Tibial artery (tissue), 4 donors: Measurements from ENCODE around the gene C10orf95.

Source experiments
- DNase-seq, 2 donors: peaks; one replicate each; pipeline ENCODE4 v3.0.0-alpha.2; 2019
- H3K27ac ChIP-seq, 2 donors: fragments of 200-600 bp; sonication (generic) in 1 of 2; 1 replicate in 1 of 2; 2 replicates in 1 of 2; pipeline ENCODE4 v1.5.1; 2018 to 2019; ENCODE audit warnings: mild to moderate bottlenecking in 1 of 2
- H3K27me3 ChIP-seq, 2 donors: fragments of 200-600 bp; sonication (generic) in 1 of 2; one replicate each; pipeline versions ENCODE4 v1.5.1 to v1.6.0; 2016 to 2019
- H3K36me3 ChIP-seq, 3 donors: fragments of 200-600 bp; sonication (generic) in 2 of 3; one replicate each; pipeline ENCODE4 v1.5.1; 2016 to 2019; ENCODE audit warnings: mild to moderate bottlenecking in 2 of 3
- H3K4me1 ChIP-seq, 4 donors: fragments of 200-600 bp; sonication (generic) in 2 of 4; 1 replicate in 3 of 4; 2 replicates in 1 of 4; pipeline ENCODE4 v1.5.1; 2016 to 2019
- H3K4me3 ChIP-seq, 2 donors: fragments of 200-600 bp; sonication (generic) in 1 of 2; 1 replicate in 1 of 2; 2 replicates in 1 of 2; pipeline ENCODE4 v1.5.1; 2018 to 2019; ENCODE audit warnings: mild to moderate bottlenecking in 2 of 2
- H3K9me3 ChIP-seq, 3 donors: fragments of 200-600 bp; sonication (generic) in 1 of 3; one replicate each; pipeline ENCODE4 v1.5.1; 2016 to 2019
- CTCF ChIP-seq, 2 experiments: fragments of 200-600 bp in 1 of 2; fragments of 450-650 bp in 1 of 2; IDR thresholded peaks; one replicate each; pipeline ENCODE4 v1.5.1; 2017 to 2019; ENCODE audit warnings: antibody characterized with exemption in 2 of 2, mild to moderate bottlenecking in 1 of 2, moderate library complexity in 1 of 2
- intact Hi-C: fragments of 100-400 bp; cut with DNase I; formaldehyde crosslinking; loops from one replicate; pipeline ENCODE4 v1.15.0; 2023; ENCODE audit warnings: low total_unique reads

The C10orf95 gene

GRCh38 chr10:102419269-102420180 lies 31.8 kb downstream of the C10orf95 start:
- H3K27ac ChIP-seq: peak overlapping the region; percentile 77 to 90
- H3K4me3 ChIP-seq: peak overlapping the region; percentile 71 to 86
- peaks cover 0 to 17% (median 14%) of the 10 kb centered on the region in 3 donors for H3K36me3 ChIP-seq
- DNase-seq: no peak
- intact Hi-C loops: no loop called here
- no peaks in the 10 kb centered on the region for H3K9me3 ChIP-seq
- no peak for TF ChIP-seq CTCF (IDR thresholded peaks at IDR 0.05)
- H3K27me3 ChIP-seq: peaks cover 0 to 43% of the 10 kb centered on the region in 2 donors
- peaks cover 5 to 47% (median 35%) of the 10 kb centered on the region in 4 donors for H3K4me1 ChIP-seq

DNA sequence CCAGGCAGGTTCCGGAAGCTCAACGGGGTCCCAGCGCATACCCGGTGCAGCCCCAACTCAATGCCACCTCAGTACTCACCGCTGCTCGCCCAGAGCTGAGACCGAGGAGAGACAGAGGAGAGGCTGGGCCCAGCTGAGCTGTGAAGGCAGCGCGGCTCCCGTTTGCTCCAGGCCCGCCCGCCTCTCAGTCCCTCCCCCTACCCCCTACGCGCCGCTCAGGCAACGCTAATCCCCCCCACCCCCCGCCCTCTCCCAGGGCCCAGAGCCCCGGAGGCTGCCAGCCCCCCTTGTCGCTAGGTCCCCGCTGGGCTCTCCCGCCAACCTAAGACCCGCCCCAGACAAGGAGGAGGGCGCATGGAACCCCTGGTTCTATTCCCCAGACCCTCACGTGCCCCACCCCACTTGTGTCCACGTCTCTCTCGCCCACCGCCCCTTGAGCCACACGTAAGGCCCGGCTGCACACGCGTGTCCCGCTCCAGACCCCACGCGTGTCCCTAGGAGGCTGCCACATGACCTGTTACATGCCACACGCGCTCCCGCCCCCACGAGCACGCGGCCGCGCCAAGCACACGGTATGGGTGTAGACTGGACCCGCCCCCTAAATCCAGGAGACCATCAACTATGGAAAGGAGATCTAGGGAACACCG lies 32.6 kb downstream of the C10orf95 start, which contains the start of gene PSD:
Gene PSD, minus strand, starts transcription at position 164 of the 647 bp plus-strand sequence. CDS start 1,747 bp downstream, outside the sequence.
- DNase-seq: no peak
- no peaks in the 10 kb centered on the region for H3K9me3 ChIP-seq
- no peak for TF ChIP-seq CTCF (IDR thresholded peaks at IDR 0.05)
- intact Hi-C loops: no loop called here
- no peak within 1 kb of the TSS for H3K27ac ChIP-seq
- peaks cover 0 to 9% (median 7%) of the 10 kb centered on the region in 3 donors for H3K36me3 ChIP-seq
- H3K27me3 ChIP-seq: peaks cover 0 to 50% of the 10 kb centered on the region in 2 donors
- peaks cover 5 to 42% (median 35%) of the 10 kb centered on the region in 4 donors for H3K4me1 ChIP-seq
- peak within 1 kb of the TSS; percentile 71 to 86 for H3K4me3 ChIP-seq

GRCh38 chr10:102416695-102417094 lies 34.6 kb downstream of the C10orf95 start:
- no peak for DNase-seq
- Histone ChIP-seq H3K4me1 (peaks cover 5 to 22% (median 18%) of the 10 kb centered on the region in 4 donors), H3K4me3 (no peak overlapping the region), H3K27ac (no peak overlapping the region), H3K36me3 (no peaks in the 10 kb centered on the region), H3K9me3 (no peaks in the 10 kb centered on the region), H3K27me3 (peaks cover 0 to 71% of the 10 kb centered on the region in 2 donors)
- intact Hi-C loops: no loop called here
- no peak for TF ChIP-seq CTCF (IDR thresholded peaks at IDR 0.05)

GRCh38 chr10:102416283-102416682 lies 35.1 kb downstream of the C10orf95 start:
- peaks cover 5 to 20% (median 18%) of the 10 kb centered on the region in 4 donors for H3K4me1 ChIP-seq
- no peak for DNase-seq
- no peak overlapping the region for H3K27ac ChIP-seq
- peaks cover 0 to 75% of the 10 kb centered on the region in 2 donors for H3K27me3 ChIP-seq
- intact Hi-C loops: no loop called here
- no peaks in the 10 kb centered on the region for H3K9me3 ChIP-seq
- no peak for TF ChIP-seq CTCF (IDR thresholded peaks at IDR 0.05)
- no peaks in the 10 kb centered on the region for H3K36me3 ChIP-seq
- no peak overlapping the region for H3K4me3 ChIP-seq

DNA sequence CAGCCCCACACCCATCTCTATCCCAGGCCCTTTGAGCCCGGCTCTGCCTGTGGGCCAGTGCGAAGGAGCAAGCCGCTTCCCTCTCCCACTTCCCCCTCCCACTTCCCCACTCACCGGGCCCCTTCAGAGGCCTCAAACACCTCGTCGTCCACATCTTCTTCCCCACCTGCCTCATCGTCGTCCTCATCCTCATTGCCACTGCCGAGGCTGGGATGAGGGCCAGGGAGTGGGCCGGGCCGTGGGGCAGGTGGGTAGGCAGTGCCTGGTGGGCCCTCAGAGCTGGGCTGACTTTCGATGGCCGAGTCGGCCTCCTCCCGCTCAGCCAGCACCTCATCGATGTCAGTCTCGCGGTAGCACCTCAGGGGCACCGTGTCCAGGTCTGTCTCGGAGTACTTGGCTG lies 36.6 kb downstream of the C10orf95 start:
- Histone ChIP-seq H3K4me3 (no peak overlapping the region), H3K4me1 (peaks cover 2 to 27% (median 18%) of the 10 kb centered on the region in 4 donors), H3K27ac (no peak overlapping the region), H3K27me3 (peaks cover 0 to 90% of the 10 kb centered on the region in 2 donors), H3K36me3 (no peaks in the 10 kb centered on the region), H3K9me3 (no peaks in the 10 kb centered on the region)
- TF ChIP-seq CTCF (IDR thresholded peaks at IDR 0.05): no peak
- intact Hi-C loops: no loop called here
- DNase-seq: no peak
